DND-41 (cell line): ENCODE measurements around the gene GDA.

Experiments used
- CTCF ChIP-seq: IDR thresholded peaks from 2 replicates; pipeline ENCODE4 v1.5.1; 2012; ENCODE audit warnings: borderline replicate concordance, low read length, moderate library complexity, mild to moderate bottlenecking; ENCODE audit not compliant: poor library complexity, severe bottlenecking; ENCODE audit errors: extremely low read depth
- EZH2 ChIP-seq: IDR thresholded peaks from 3 replicates; pipeline ENCODE4 v1.6.1; 2012; ENCODE audit warnings: borderline replicate concordance, low read depth, mild to moderate bottlenecking, moderate library complexity, low read length, inconsistent platforms; ENCODE audit not compliant: severe bottlenecking

GRCh38 chr9:72257814-72258213 is 108.6 kb downstream of the GDA start:
- TF ChIP-seq CTCF (no peak), EZH2 (no peak)
